ENCODE measurements around the gene IGSF6. TPM values are rescaled to one million over a fixed set of nuclear protein-coding genes. Genes with fewer than 3 reads are reported as not detected.

IGSF6 gene
- polyA plus RNA-seq, 1 donor from 2014 or later = not detected

- TF ChIP-seq EP300 (conservative IDR thresholded peaks at IDR 0.05; ENCODE audit: poor library complexity, severe bottlenecking) (no peak), TAF1 (IDR thresholded peaks at IDR 0.05; ENCODE audit: low read depth) (no peak), EZH2 (IDR thresholded peaks at IDR 0.05; ENCODE audit: borderline replicate concordance, insufficient read depth, low read length, poor library complexity, severe bottlenecking) (no peak)
Measured at GRCh38 chr16:21654881-21655280, 2.5 kb upstream of the IGSF6 start (continued).

GRCh38 chr16:21654466-21654865 is 2.1 kb upstream of the IGSF6 start:
- no peak overlapping the region for H3K27ac ChIP-seq (ENCODE audit: low read length)
- no peaks in the 10 kb centered on the region for H4K20me1 ChIP-seq (ENCODE audit: insufficient read depth)

More at GRCh38 chr16:21654466-21654865, 2.1 kb upstream of the IGSF6 start:
- Histone ChIP-seq H3K79me2 (replicated peaks; ENCODE audit: insufficient read depth, low read length) (no peaks in the 10 kb centered on the region), H3K9ac (ENCODE audit: low read length) (no peak overlapping the region), H2AFZ (ENCODE audit: low read depth, low read length) (no peak overlapping the region), H3K9me2 (ENCODE audit: insufficient read depth, low read length) (no peaks in the 10 kb centered on the region), H3K27me3 (ENCODE audit: insufficient read depth, low read depth, low read length) (no peaks in the 10 kb centered on the region), H3K9me3 (ENCODE audit: low read length) (no peaks in the 10 kb centered on the region), H3K4me2 (ENCODE audit: low read length) (no peak overlapping the region), H3F3A (ENCODE audit: insufficient read depth, low read length, poor library complexity, severe bottlenecking) (no peaks in the 10 kb centered on the region), H3K36me3 (ENCODE audit: insufficient read depth, low read length) (peaks cover 13% of the 10 kb centered on the region), H3K4me3 (ENCODE audit: low read length) (no peak overlapping the region)
- no peak for TF ChIP-seq MXI1 (conservative IDR thresholded peaks at IDR 0.05; ENCODE audit: poor library complexity, severe bottlenecking)
- TF ChIP-seq EP300 (conservative IDR thresholded peaks at IDR 0.05; ENCODE audit: poor library complexity, severe bottlenecking) = no peak
- TF ChIP-seq REST (IDR thresholded peaks at IDR 0.05; ENCODE audit: borderline replicate concordance) = no peak
- no peak for TF ChIP-seq POLR2AphosphoS5 (IDR thresholded peaks at IDR 0.05)
- no peak for TF ChIP-seq TAF1 (IDR thresholded peaks at IDR 0.05; ENCODE audit: low read depth)
- TF ChIP-seq EZH2 (IDR thresholded peaks at IDR 0.05; ENCODE audit: borderline replicate concordance, insufficient read depth, low read length, poor library complexity, severe bottlenecking) = no peak
- no peak for TF ChIP-seq CTCF (IDR thresholded peaks at IDR 0.05; ENCODE audit: poor library complexity, severe bottlenecking)
- no peak for TF ChIP-seq RAD21 (conservative IDR thresholded peaks at IDR 0.05)
- no peak for TF ChIP-seq SMC3 (conservative IDR thresholded peaks at IDR 0.05; ENCODE audit: poor library complexity)

Data from neural cell (in vitro differentiated cells).